WERI-Rb-1 (cell line): ENCODE results near the gene DIPK1B.
A peak's percentile ranks its signal among the peaks of the same experiment; 100 is the strongest.
"Not testable (repeated sequence)": the region's sequence is repeated elsewhere in the genome, so short reads cannot be mapped to it uniquely, and the experiment has no call there.

ENCODE experiments used
- DNase-seq: peaks from one replicate; pipeline ENCODE4 v3.0.0-alpha.2; 2020
- H3K27ac ChIP-seq: fragments of 250-450 bp; sonication (Bioruptor Pico); 2 replicates; pipeline ENCODE4 v1.5.1; 2020; ENCODE audit warnings: mild to moderate bottlenecking, moderate library complexity
- H3K27me3 ChIP-seq: fragments of 250-450 bp; sonication (Bioruptor Pico); 2 replicates; pipeline ENCODE4 v1.5.1; 2021; ENCODE audit warnings: mild to moderate bottlenecking, low read depth, moderate library complexity; ENCODE audit not compliant: insufficient read depth, severe bottlenecking
- H3K36me3 ChIP-seq: fragments of 250-450 bp; sonication (Bioruptor Pico); 2 replicates; pipeline ENCODE4 v1.5.1; 2020; ENCODE audit warnings: mild to moderate bottlenecking, moderate library complexity
- H3K4me3 ChIP-seq: 2 replicates; pipeline ENCODE4 v1.5.1; 2011; ENCODE audit warnings: low read depth, mild to moderate bottlenecking, control low read depth, low read length
- H3K9me3 ChIP-seq: fragments of 250-450 bp; sonication (Bioruptor Pico); 2 replicates; pipeline ENCODE4 v1.5.1; 2021; ENCODE audit warnings: mild to moderate bottlenecking, moderate library complexity; ENCODE audit not compliant: severe bottlenecking
- CTCF ChIP-seq: IDR thresholded peaks from 2 replicates; pipeline ENCODE4 v1.5.1; 2011; ENCODE audit warnings: low read depth, mild to moderate bottlenecking, control low read depth, inconsistent platforms, low read length

DIPK1B gene

GRCh38 chr9:136701668-136702053, 10.7 kb upstream of the DIPK1B start:
- H3K27me3 ChIP-seq, result no peaks in the 10 kb centered on the region
- H3K4me3 ChIP-seq, result no peak overlapping the region
- no peak for TF ChIP-seq CTCF
- H3K9me3 ChIP-seq, result no peaks in the 10 kb centered on the region
- no peak for DNase-seq
- H3K36me3 ChIP-seq, result no peaks in the 10 kb centered on the region
- no peak overlapping the region for H3K27ac ChIP-seq

GRCh38 chr9:136703276-136703860, 9.0 kb upstream of the DIPK1B start:
- no peaks in the 10 kb centered on the region for H3K27me3 ChIP-seq
- DNase-seq, result peak; percentile 49
- peak overlapping the region; percentile 40 for H3K27ac ChIP-seq
- H3K4me3 ChIP-seq, result no peak overlapping the region
- no peak for TF ChIP-seq CTCF
- H3K36me3 ChIP-seq, result no peaks in the 10 kb centered on the region
- no peaks in the 10 kb centered on the region for H3K9me3 ChIP-seq

- H3K27ac ChIP-seq, H3K4me3 ChIP-seq, H3K9me3 ChIP-seq, H3K27me3 ChIP-seq, DNase-seq, H3K36me3 ChIP-seq: not testable (repeated sequence)
Measured at GRCh38 chr9:136704741-136705140, 7.6 kb upstream of the DIPK1B start.

- DNase-seq, result no peak
- no peaks in the 10 kb centered on the region for H3K27me3 ChIP-seq
- no peak overlapping the region for H3K4me3 ChIP-seq
- TF ChIP-seq CTCF, result no peak
- no peaks in the 10 kb centered on the region for H3K36me3 ChIP-seq
- H3K9me3 ChIP-seq, result no peaks in the 10 kb centered on the region
- H3K27ac ChIP-seq, result no peak overlapping the region
Measured at GRCh38 chr9:136705564-136705963, 6.8 kb upstream of the DIPK1B start.

GRCh38 chr9:136707011-136707410, 5.4 kb upstream of the DIPK1B start:
- Histone ChIP-seq H3K4me3 (no peak overlapping the region), H3K9me3 (no peaks in the 10 kb centered on the region), H3K36me3 (no peaks in the 10 kb centered on the region), H3K27ac (no peak overlapping the region), H3K27me3 (no peaks in the 10 kb centered on the region)
- TF ChIP-seq CTCF, result no peak
- no peak for DNase-seq

GRCh38 chr9:136707849-136708517, 4.4 kb upstream of the DIPK1B start:
- TF ChIP-seq CTCF, result no peak

More at GRCh38 chr9:136707849-136708517, 4.4 kb upstream of the DIPK1B start:
- Histone ChIP-seq H3K36me3 (no peaks in the 10 kb centered on the region), H3K27me3 (no peaks in the 10 kb centered on the region), H3K4me3 (no peak overlapping the region), H3K27ac (no peak overlapping the region), H3K9me3 (no peaks in the 10 kb centered on the region)
- DNase-seq, result no peak
